Caco-2 (cell line): ENCODE measurements around the gene JADE2. TPM values are rescaled to one million over a fixed set of nuclear protein-coding genes. Genes with fewer than 3 reads are reported as not detected.

Experiments
- BruUV-seq: library from RNA; stranded (reverse); fragments of 400-500 nt; replicated peaks from 2 replicates; lab custom pipeline; 2021; lab: Mats Ljungman, UMichigan
- CTCF ChIA-PET: fragments of 300-600 bp; sonication (Branson Sonifier 250); formaldehyde crosslinking; loops from one replicate; lab custom pipeline; 2022; ENCODE audit warnings: antibody characterized with exemption; lab: Charles Lee
- POLR2A ChIA-PET: fragments of 300-600 bp; sonication (Branson Sonifier 250); formaldehyde crosslinking; loops from one replicate; lab custom pipeline; 2022; ENCODE audit warnings: antibody characterized with exemption; lab: Charles Lee
- DNase-seq, 2 experiments: peaks; one replicate each; pipeline versions ENCODE4 v3.0.0 to v3.0.0-alpha.2; 2020 to 2022
- H3K27me3 ChIP-seq: replicated peaks from 2 replicates; pipeline ENCODE4 v1.6.0; 2011; ENCODE audit warnings: low read length; ENCODE audit not compliant: control insufficient read depth, insufficient read depth
- H3K36me3 ChIP-seq: 2 replicates; pipeline ENCODE4 v1.5.1; 2011; ENCODE audit warnings: low read length; ENCODE audit not compliant: control insufficient read depth, insufficient read depth
- H3K4me1 ChIP-seq: fragments of 250-450 bp; sonication (Bioruptor Pico); 2 replicates; pipeline ENCODE4 v1.5.1; 2020; ENCODE audit warnings: mild to moderate bottlenecking
- H3K4me3 ChIP-seq: 2 replicates; pipeline ENCODE4 v1.5.1; 2011; ENCODE audit warnings: low read depth, mild to moderate bottlenecking, control low read depth, low read length
- H3K9me3 ChIP-seq: fragments of 250-450 bp; sonication (Bioruptor Pico); 2 replicates; pipeline ENCODE4 v1.5.1; 2020; ENCODE audit warnings: mild to moderate bottlenecking, moderate library complexity
- H3K27ac Mint-ChIP-seq: one replicate; pipeline ENCODE4 v1.8.0; 2022; ENCODE audit warnings: mixed read lengths; ENCODE audit not compliant: unreplicated experiment
- H3K27me3 Mint-ChIP-seq: one replicate; pipeline ENCODE4 v1.8.0; 2022; ENCODE audit warnings: mixed read lengths; ENCODE audit not compliant: insufficient read depth, unreplicated experiment
- H3K36me3 Mint-ChIP-seq: one replicate; pipeline ENCODE4 v1.8.0; 2022; ENCODE audit warnings: mild to moderate bottlenecking, mixed read lengths; ENCODE audit not compliant: insufficient read depth, unreplicated experiment
- H3K4me1 Mint-ChIP-seq: one replicate; pipeline ENCODE4 v1.8.0; 2022; ENCODE audit warnings: low read depth, mixed read lengths; ENCODE audit not compliant: unreplicated experiment
- H3K4me3 Mint-ChIP-seq: one replicate; pipeline ENCODE4 v1.8.0; 2022; ENCODE audit warnings: mild to moderate bottlenecking, moderate library complexity, mixed read lengths; ENCODE audit not compliant: unreplicated experiment
- H3K9me3 Mint-ChIP-seq: one replicate; pipeline ENCODE4 v1.8.0; 2022; ENCODE audit warnings: mixed read lengths; ENCODE audit not compliant: unreplicated experiment
- CTCF ChIP-seq, 2 experiments: fragments of 200-600 bp in 1 of 2; IDR thresholded peaks; 1 replicate in 1 of 2; 2 replicates in 1 of 2; pipeline versions ENCODE4 v1.5.1 to v1.8.0; 2011 to 2022; ENCODE audit warnings: antibody characterized with exemption in 1 of 2, control low read depth in 1 of 2, inconsistent platforms in 1 of 2, low read depth in 1 of 2, low read length in 1 of 2, mild to moderate bottlenecking in 1 of 2, moderate library complexity in 1 of 2; ENCODE audit not compliant: insufficient read depth in 1 of 2, severe bottlenecking in 1 of 2, unreplicated experiment in 1 of 2
- intact Hi-C: fragments of 100-400 bp; cut with micrococcal nuclease; formaldehyde crosslinking; loops from one replicate; pipeline ENCODE4 v1.10.0; 2022; ENCODE audit not compliant: unreplicated experiment
- total RNA-seq: library from RNA; stranded (reverse); gene quantifications from 2 replicates; pipeline ENCODE4 v1.2.3, GENCODE V29; 2022

The JADE2 gene
- total RNA-seq, 1 experiment from 2014 or later = 67.6 TPM

- Mint-ChIP-seq H3K36me3 (peaks cover 49% of the 10 kb centered on the region), H3K27me3 (no peaks in the 10 kb centered on the region), H3K27ac (no peak overlapping the region), H3K9me3 (no peaks in the 10 kb centered on the region), H3K4me1 (no peaks in the 10 kb centered on the region), H3K4me3 (no peak overlapping the region)
- no peaks in the 10 kb centered on the region for H3K27me3 ChIP-seq
- no peak for TF ChIP-seq CTCF (IDR thresholded peaks at IDR 0.05; ENCODE audit: insufficient read depth in 1 of 2, low read depth in 1 of 2, low read length in 1 of 2, severe bottlenecking in 1 of 2, unreplicated experiment in 1 of 2)
- no peak for DNase-seq
- intact Hi-C loops = no loop called here
- no peaks in the 10 kb centered on the region for H3K4me1 ChIP-seq
- ChIA-PET CTCF (interaction anchor here (1.2 kb wide), 1 partner anchor 43 kb away, joined by 4 read pairs; no protein-coding TSS in a partner anchor), POLR2A (interaction anchor here (0.6 kb wide), 1 partner anchor 499 kb away, joined by 4 read pairs; no protein-coding TSS in a partner anchor)
- no peaks in the 10 kb centered on the region for H3K9me3 ChIP-seq
- BruUV-seq = no TSS peak
- H3K4me3 ChIP-seq = no peak overlapping the region
- H3K36me3 ChIP-seq = peaks cover 5% of the 10 kb centered on the region; the same call in 1 of the 2 replicates
Measured at GRCh38 chr5:134543820-134544614, 18.5 kb downstream of the JADE2 start.

- Histone ChIP-seq H3K36me3 (peaks cover 6% of the 10 kb centered on the region), H3K4me3 (no peak overlapping the region), H3K27me3 (no peaks in the 10 kb centered on the region), H3K9me3 (no peaks in the 10 kb centered on the region), H3K4me1 (no peaks in the 10 kb centered on the region)
- Mint-ChIP-seq H3K36me3 (peaks cover 44% of the 10 kb centered on the region), H3K4me3 (no peak overlapping the region), H3K27ac (no peak overlapping the region), H3K4me1 (no peaks in the 10 kb centered on the region), H3K27me3 (no peaks in the 10 kb centered on the region), H3K9me3 (no peaks in the 10 kb centered on the region)
- POLR2A ChIA-PET = no interaction called here
- intact Hi-C loops = no loop called here
- CTCF ChIA-PET = interaction anchor here (1.0 kb wide), 1 partner anchor 18 kb away, joined by 5 read pairs; no protein-coding TSS in a partner anchor
- BruUV-seq = no TSS peak
- no peak for DNase-seq
- TF ChIP-seq CTCF (IDR thresholded peaks at IDR 0.05; ENCODE audit: insufficient read depth in 1 of 2, low read depth in 1 of 2, low read length in 1 of 2, severe bottlenecking in 1 of 2, unreplicated experiment in 1 of 2) = no peak
Measured at GRCh38 chr5:134545070-134545868, 19.8 kb downstream of the JADE2 start.

GRCh38 chr5:134547066-134547465 is 21.6 kb downstream of the JADE2 start:
- peaks cover 41% of the 10 kb centered on the region for H3K36me3 Mint-ChIP-seq
- no TSS peak for BruUV-seq
- Histone ChIP-seq H3K4me1 (no peaks in the 10 kb centered on the region), H3K4me3 (no peak overlapping the region), H3K36me3 (peaks cover 3% of the 10 kb centered on the region), H3K27me3 (no peaks in the 10 kb centered on the region), H3K9me3 (no peaks in the 10 kb centered on the region)
- no peaks in the 10 kb centered on the region for H3K9me3 Mint-ChIP-seq
- H3K4me1 Mint-ChIP-seq = no peaks in the 10 kb centered on the region
- H3K27me3 Mint-ChIP-seq = no peaks in the 10 kb centered on the region
- no peak overlapping the region for H3K27ac Mint-ChIP-seq
- intact Hi-C loops = no loop called here
- DNase-seq = no peak
- no peak overlapping the region for H3K4me3 Mint-ChIP-seq
- CTCF ChIA-PET = no interaction called here
- no peak for TF ChIP-seq CTCF (IDR thresholded peaks at IDR 0.05; ENCODE audit: insufficient read depth in 1 of 2, low read depth in 1 of 2, low read length in 1 of 2, severe bottlenecking in 1 of 2, unreplicated experiment in 1 of 2)
- POLR2A ChIA-PET = interaction anchor here (0.6 kb wide), 1 partner anchor 268 kb away, joined by 3 read pairs; no protein-coding TSS in a partner anchor
